Kidney (tissue), 14 donors: ENCODE measurements around the gene SNTG2. TPM values are rescaled to one million over a fixed set of nuclear protein-coding genes. Genes with fewer than 3 reads are reported as not detected.

Source experiments
- DNase-seq, 5 donors: peaks; one replicate each; pipeline ENCODE4 v3.0.0-alpha.2; 2013 to 2020
- FAIRE-seq: peaks from 2 replicates; lab custom pipeline; 2012; peaks lifted over from hg19 to GRCh38; lab: Jason Lieb, UNC
- H3K27ac ChIP-seq, 2 donors: one replicate each; pipeline ENCODE4 v1.7.0; 2013; ENCODE audit warnings: low read depth in 2 of 2, low read length in 2 of 2, inconsistent platforms in 1 of 2
- H3K27me3 ChIP-seq: one replicate; pipeline ENCODE4 v1.7.1; 2013; ENCODE audit warnings: low read length, inconsistent platforms; ENCODE audit not compliant: control insufficient read depth, insufficient read depth
- H3K36me3 ChIP-seq, 3 donors: one replicate each; pipeline versions ENCODE4 v1.7.0 to v1.7.1; 2013; ENCODE audit warnings: low read length in 3 of 3, control low read depth in 1 of 3, inconsistent platforms in 1 of 3; ENCODE audit not compliant: insufficient read depth in 3 of 3, control insufficient read depth in 2 of 3
- H3K4me1 ChIP-seq, 3 donors: one replicate each; pipeline versions ENCODE4 v1.7.0 to v1.7.1; 2013; ENCODE audit warnings: low read length in 3 of 3, inconsistent platforms in 1 of 3, low read depth in 1 of 3; ENCODE audit not compliant: control insufficient read depth in 2 of 3, insufficient read depth in 2 of 3
- H3K4me3 ChIP-seq, 3 donors: one replicate each; pipeline versions ENCODE4 v1.7.0 to v1.8.1; 2013; ENCODE audit warnings: low read length in 3 of 3, control low read depth in 1 of 3, inconsistent platforms in 1 of 3
- H3K9ac ChIP-seq, 3 donors: one replicate each; pipeline versions ENCODE4 v1.7.0 to v1.7.1; 2013; ENCODE audit warnings: low read length in 3 of 3, control low read depth in 1 of 3, inconsistent platforms in 1 of 3
- H3K9me3 ChIP-seq, 3 donors: one replicate each; pipeline versions ENCODE4 v1.7.0 to v1.7.1; 2013; ENCODE audit warnings: low read length in 3 of 3, control low read depth in 1 of 3, inconsistent platforms in 1 of 3; ENCODE audit not compliant: control insufficient read depth in 2 of 3, insufficient read depth in 1 of 3
- CTCF ChIP-seq: IDR thresholded peaks from 3 replicates; pipeline ENCODE4 v1.5.1; 2012; ENCODE audit warnings: mild to moderate bottlenecking, moderate library complexity, borderline replicate concordance; ENCODE audit not compliant: insufficient read depth; ENCODE audit errors: extremely low read depth
- intact Hi-C: fragments of 100-400 bp; cut with DNase I; formaldehyde crosslinking; loops from one replicate; pipeline ENCODE4 v1.11.1; 2022
- polyA plus RNA-seq: library from polyadenylated mRNA; stranded (reverse); fragments of 350-450 nt; fragmentation: Illumina TruSeq; extraction: RNeasy Lipid Tissue Mini Kit (QIAGEN cat#74804); gene quantifications from one replicate; pipeline ENCODE4 v1.2.3, GENCODE V29; 2014; ENCODE audit warnings: low read depth, low replicate concordance; ENCODE audit not compliant: insufficient read depth
- total RNA-seq: library from RNA; stranded (reverse); fragmentation: NEBNext Ultra II Directional; extraction: Animal tissue kit (Norgen Biotek cat#: 25700); gene quantifications from one replicate; pipeline ENCODE4 v1.2.1, GENCODE V29; 2021
- donor health status: control.
- donor health status: control.
- donor health status: control.
- donor health status: control.
- donor health status: control.
- donor health status: DM: yes; HTN: yes; CAD: no.
- donor health status: Normal renal cell carcinoma (clear cell type).

SNTG2 gene
- total and polyA plus RNA-seq, 2 donors from 2014 or later = 2.2 TPM; not detected in 1

DNA sequence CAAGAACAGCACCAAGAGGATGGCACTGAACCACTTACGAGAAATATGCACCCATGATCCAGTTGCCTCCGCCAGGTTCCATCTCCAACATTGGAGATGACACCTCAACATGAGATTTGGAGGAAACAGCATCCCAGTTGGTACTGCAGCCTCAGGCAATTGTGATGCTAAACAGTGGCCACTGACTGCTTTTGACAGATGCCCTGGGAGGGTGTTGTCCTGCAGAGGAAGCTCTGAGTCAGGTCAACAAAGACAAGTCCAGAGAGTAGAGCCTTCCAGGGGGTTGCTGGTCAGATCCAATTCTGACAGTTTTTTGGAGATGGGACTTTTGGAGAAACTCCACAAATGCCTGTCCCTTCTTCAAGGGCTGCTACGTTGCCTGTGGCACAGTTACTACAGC is 82.4 kb downstream of the SNTG2 start:
- H3K9me3 ChIP-seq = no peaks in the 10 kb centered on the region
- H3K9ac ChIP-seq = no peak overlapping the region
- intact Hi-C loops = no loop called here
- no peaks in the 10 kb centered on the region for H3K27me3 ChIP-seq
- no peak overlapping the region for H3K27ac ChIP-seq
- DNase-seq = no peak
- FAIRE-seq = no peak
- no peak for TF ChIP-seq CTCF
- no peaks in the 10 kb centered on the region for H3K36me3 ChIP-seq
- no peak overlapping the region for H3K4me3 ChIP-seq
- H3K4me1 ChIP-seq = no peaks in the 10 kb centered on the region

GRCh38 chr2:1037066-1037465 is 86.4 kb downstream of the SNTG2 start:
- FAIRE-seq = no peak
- intact Hi-C loops = no loop called here
- H3K36me3 ChIP-seq = no peaks in the 10 kb centered on the region
- no peak overlapping the region for H3K4me3 ChIP-seq
- no peaks in the 10 kb centered on the region for H3K4me1 ChIP-seq
- H3K27me3 ChIP-seq = no peaks in the 10 kb centered on the region
- TF ChIP-seq CTCF = no peak
- no peak overlapping the region for H3K9ac ChIP-seq
- H3K9me3 ChIP-seq = no peaks in the 10 kb centered on the region
- H3K27ac ChIP-seq = no peak overlapping the region
- DNase-seq = no peak

DNA sequence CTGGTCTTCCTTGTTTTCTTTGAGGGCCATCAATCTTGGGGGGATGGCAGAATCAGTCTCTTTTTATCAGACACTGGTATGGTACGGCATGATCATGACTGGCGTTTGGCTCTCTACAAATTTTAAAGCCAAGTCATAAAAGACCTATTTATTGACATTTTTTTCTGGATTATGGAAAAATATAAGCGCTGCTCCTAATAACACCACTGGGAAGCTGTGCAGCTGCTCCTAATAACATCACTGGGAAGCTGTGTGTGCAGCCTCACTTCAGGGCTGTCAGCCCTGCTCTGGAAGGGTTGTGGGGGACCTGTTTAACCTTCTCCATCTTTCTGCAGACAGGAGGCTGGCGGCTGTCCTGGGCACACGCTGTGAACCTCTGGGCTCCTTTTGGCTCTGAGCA is 88.9 kb downstream of the SNTG2 start:
- no peaks in the 10 kb centered on the region for H3K9me3 ChIP-seq
- no peaks in the 10 kb centered on the region for H3K27me3 ChIP-seq
- DNase-seq (no peak), FAIRE-seq (no peak)
- H3K36me3 ChIP-seq = no peaks in the 10 kb centered on the region
- no peaks in the 10 kb centered on the region for H3K4me1 ChIP-seq
- intact Hi-C loops = no loop called here
- H3K9ac ChIP-seq = no peak overlapping the region
- no peak overlapping the region for H3K4me3 ChIP-seq
- H3K27ac ChIP-seq = no peak overlapping the region
- TF ChIP-seq CTCF = no peak
